GM12891 (cell line): ENCODE results near the gene ABLIM2.

Source experiments
- PAX5 ChIP-seq: IDR thresholded peaks from 2 replicates; pipeline ENCODE4 v1.6.1; 2011; ENCODE audit warnings: low read length, moderate library complexity, mild to moderate bottlenecking; ENCODE audit not compliant: insufficient read depth, severe bottlenecking
- POLR2A ChIP-seq: IDR thresholded peaks from 2 replicates; pipeline ENCODE4 v1.6.1; 2011; ENCODE audit warnings: low read depth, low read length, control low read depth
- POLR2AphosphoS5 ChIP-seq: IDR thresholded peaks from 2 replicates; pipeline ENCODE4 v1.6.1; 2011; ENCODE audit warnings: low read depth, low read length, control low read depth

GRCh38 chr4:7976025-7976424, 182.6 kb downstream of the ABLIM2 start:
- TF ChIP-seq PAX5 (no peak), POLR2A (no peak), POLR2AphosphoS5 (no peak)
